Left renal cortex interstitium (tissue), 4 donors: Measurements from ENCODE around the gene CDC45. TPM values are rescaled to one million over a fixed set of nuclear protein-coding genes. Genes with fewer than 3 reads are reported as not detected.

Experiments
- DNase-seq, 4 donors: peaks; one replicate each; pipeline ENCODE4 v3.0.0-alpha.2; 2013; ENCODE audit warnings: low read depth in 4 of 4, low spot score in 2 of 4, missing footprints in 1 of 4
- polyA plus RNA-seq, 4 donors: library from polyadenylated mRNA; unstranded; fragments of 120-200 nt; gene quantifications; one replicate each; pipeline ENCODE4 v1.2.1, GENCODE V29; 2013; ENCODE audit not compliant: insufficient read length in 4 of 4

Gene CDC45
- polyA plus RNA-seq, 4 donors = 17.3 to 21.3 (median 19.7) TPM

GRCh38 chr22:19448076-19448607 lies 31.6 kb upstream of the CDC45 start:
- DNase-seq = peak in 1 of 4 donors; percentile 31

- DNase-seq = no peak
Measured at GRCh38 chr22:19448739-19449421, 30.8 kb upstream of the CDC45 start.

DNA sequence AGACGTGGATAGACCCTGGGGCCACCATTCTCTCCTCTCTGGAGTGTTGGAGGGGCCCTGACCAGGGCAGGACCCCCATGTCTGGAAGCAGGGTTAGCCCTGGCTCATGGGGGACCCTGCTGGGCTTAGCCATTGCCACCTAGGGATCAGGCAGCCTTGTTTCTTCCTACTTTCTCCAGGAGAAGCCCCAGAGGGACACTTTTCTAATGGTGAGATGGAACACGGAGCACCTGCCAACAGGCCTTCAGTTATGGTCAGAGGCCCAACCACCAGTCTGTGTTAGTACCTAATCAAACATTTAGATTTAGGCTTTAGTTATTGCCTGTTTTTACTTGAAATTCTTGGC lies 30.3 kb upstream of the CDC45 start:
- no peak for DNase-seq

DNA sequence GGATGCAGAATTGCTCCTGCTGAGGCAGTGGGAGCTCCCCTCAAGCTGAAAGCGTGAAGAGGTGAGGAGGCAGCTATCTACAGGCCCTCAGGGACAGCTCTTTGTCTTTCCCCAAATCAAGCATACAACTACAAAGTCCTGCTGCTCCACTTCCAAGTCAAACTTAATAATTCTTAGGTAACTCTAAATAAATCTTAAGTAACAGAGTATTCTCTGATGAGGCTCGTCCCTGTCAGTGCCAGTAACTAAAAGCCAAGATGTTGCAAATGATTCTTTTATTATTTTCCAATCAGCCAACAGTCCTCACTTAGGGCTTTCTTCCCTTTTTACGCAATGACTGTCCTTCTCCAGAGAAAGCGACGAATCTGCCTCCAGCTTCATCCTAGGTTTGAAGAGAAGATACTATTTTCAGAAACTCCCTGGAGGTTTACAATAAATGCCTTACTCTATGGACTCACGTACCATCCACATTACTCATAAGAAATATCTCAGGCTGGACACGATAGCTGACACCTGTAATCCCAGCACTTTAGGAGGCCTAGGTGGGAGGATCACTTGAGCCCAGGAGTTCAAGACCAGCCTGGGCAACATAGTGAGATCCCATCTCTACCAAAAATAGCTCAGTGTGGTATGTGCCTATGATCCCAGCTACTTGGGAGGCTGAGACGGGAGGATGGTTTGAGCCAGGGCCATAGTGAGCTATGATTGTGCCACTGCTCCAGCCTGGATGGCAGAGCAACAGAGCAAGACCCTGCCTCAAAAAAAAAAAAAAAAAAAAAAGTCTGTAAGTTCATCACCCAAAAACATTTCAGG lies 29.2 kb upstream of the CDC45 start:
- no peak for DNase-seq

GRCh38 chr22:19451570-19451969 lies 28.1 kb upstream of the CDC45 start:
- no peak for DNase-seq

DNA sequence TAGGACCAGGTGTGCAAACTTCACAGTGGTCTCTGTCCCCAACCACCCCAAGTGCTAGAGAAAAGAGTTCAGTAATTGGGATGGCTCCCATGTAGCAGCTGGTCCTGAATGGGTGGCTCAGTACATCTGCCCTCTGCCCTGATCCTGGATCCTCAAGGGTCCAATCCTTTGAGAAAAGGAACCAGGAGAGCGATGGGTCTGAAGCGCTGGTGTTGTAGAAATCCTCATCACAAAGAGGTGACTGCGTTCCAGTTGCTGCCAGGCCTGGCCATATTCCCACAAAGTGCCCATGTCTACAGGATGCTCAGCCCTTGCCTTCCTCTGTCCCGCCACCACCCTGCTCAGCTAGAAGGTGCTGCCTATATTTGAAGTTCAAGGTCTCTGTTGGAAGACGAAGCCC lies 26.0 kb upstream of the CDC45 start:
- DNase-seq = no peak

- no peak for DNase-seq
Measured at GRCh38 chr22:19454156-19454555, 25.6 kb upstream of the CDC45 start.

DNA sequence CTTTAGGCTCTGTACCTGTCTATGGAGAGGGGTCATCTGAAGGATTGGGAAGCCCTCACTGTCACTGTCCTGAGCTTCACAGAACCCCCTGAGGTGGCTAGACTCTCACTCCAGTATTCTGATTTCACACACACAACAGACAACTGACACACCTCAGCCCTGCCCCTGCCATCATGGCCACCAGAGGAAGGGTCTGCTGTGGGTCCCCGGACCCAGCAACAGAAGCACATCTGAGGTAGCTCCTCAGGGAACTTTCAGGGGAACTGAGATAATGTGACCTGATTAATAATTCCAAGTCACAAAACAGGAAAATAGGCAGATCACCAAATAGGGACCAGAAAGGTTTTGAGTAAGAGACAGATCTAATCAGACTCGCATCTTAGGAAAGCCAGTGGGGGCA lies 24.7 kb upstream of the CDC45 start:
- DNase-seq = no peak

- DNase-seq = no peak
Measured at GRCh38 chr22:19455585-19456370, 23.9 kb upstream of the CDC45 start.

GRCh38 chr22:19456541-19456940 lies 23.2 kb upstream of the CDC45 start:
- no peak for DNase-seq

DNA sequence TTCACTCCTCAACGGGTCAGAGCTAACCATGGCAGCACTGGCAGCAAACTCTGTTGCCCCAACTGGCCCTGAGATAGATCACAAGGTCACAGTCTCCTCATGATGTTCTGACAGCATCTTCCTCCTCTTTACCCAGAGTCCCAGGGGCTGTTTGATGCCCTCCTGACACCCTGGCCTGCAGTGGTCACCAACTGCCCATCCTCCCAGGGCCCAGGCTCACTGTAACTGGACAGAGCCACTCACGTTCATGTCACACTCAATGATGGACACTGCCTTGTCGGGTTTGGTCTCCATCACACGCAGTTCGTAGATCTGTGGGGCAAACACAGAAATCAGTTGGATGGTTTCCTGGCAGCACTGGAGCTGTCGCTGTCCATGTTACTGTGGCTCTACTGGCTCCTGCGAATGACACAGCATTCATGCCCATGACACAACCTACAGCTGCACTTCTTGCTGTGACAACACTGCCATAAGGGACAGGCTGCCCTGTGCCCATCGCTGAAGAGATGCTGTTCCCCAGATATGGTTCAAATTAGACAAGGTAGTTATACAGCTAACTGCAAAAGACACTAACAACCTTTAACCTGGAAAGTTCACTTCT lies 21.8 kb upstream of the CDC45 start:
- DNase-seq = no peak

GRCh38 chr22:19460036-19460435 lies 19.7 kb upstream of the CDC45 start:
- no peak for DNase-seq

DNA sequence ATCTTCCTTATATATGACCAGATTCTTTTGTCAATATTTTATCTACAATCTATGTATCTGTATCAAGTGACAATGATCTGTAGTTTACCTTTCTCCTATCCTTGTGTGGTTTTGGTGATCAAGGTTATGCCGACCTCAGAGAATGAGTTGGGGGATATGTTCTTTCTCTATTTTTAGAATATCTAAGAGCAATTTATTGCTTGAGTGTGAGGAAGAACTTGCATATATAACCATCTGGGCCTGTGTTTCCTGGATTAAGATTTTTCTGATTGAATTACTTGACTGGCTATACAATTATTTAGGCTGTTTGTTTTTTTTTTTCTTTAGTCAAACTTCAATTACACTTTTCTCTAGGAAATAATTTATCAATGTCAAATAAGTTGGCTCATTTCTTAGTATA lies 18.2 kb upstream of the CDC45 start:
- no peak for DNase-seq

DNA sequence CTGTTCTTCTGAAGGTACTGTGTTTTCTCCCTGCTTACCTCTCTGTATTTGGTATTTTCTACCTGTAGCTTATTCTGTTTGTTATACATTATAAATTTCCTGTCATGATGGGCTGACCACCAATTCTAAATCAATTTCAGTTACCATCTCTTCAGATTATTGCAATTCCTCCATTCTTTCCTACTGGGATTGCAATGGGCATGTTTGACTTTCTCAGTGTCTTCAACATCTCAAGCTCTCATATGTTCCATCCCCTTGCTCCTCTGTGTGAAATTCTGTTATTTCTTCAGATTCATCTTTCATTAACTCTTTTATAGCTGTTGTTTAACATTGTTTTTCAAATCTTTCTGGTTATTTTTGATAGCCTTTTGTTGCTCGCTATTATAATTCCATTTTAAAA lies 16.7 kb upstream of the CDC45 start:
- DNase-seq = no peak

DNA sequence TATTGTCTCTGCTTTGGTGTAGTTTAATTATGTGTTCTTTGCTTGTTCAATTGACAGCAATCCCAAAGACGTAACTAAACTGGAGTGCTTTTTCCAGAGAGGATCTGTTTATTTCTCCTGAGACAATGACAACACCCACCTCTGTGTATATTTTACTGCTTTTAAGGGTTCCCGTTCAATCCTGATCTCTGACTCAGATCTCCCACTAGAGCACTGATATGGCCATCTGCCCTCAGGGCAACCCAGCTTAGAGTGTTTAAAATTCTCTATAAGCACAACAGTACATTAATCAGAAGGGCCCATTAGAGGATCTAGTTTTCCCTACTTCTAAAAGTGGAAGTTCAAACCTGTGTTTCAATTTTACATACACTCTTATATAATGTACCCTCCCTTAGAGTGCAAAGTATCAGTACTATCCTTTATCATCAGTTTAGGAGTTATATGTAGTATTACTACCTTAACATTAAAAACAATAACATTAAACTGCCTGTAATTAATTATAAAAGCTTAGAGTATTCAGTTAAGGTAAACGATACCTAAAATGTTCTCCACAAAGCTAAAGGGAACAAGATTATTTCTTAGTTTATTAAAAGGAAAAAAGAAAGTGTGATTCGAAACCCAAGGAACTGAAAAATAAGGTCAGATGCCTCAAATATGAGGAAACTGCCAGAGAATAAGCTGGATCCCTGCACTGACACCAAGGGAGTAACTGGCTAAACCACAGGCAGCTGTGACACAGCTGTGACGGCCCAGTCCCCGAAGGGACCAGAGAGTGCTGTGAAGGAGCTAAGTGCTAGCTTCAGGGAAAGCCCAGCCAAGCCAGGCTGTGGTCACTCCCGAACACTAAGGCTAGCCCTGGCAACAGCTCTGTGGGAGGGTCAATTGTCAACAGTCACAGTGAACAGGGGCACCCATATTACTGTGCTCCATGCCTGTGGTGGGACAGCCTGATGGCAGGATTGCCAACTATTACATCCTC lies 15.9 kb upstream of the CDC45 start:
- DNase-seq = no peak

GRCh38 chr22:19464546-19464945 lies 15.2 kb upstream of the CDC45 start:
- no peak for DNase-seq

DNA sequence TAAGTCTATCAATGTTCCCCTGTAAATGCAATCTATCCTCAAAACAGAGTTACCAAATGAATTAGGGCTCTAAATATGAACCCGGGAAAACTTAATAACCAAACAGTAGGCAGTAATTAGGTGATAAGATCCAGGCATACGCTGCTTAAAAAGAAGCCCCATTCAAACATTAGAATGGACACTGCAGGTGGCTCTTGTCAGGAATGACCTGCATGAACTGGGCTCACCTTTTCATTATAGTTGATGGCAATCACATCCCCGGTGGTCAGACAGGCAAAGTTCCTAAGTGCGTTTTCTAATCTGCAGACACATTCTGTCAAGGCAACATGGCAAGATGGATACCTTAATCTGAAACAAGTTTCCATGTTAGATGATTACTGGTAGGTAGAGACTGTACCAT lies 14.7 kb upstream of the CDC45 start:
- no peak for DNase-seq

- no peak for DNase-seq
Measured at GRCh38 chr22:19466126-19466716, 13.5 kb upstream of the CDC45 start.
